Esophagus muscularis mucosa (tissue), 4 donors: Measurements from ENCODE around the gene CCSAP.

Experiments used
- CTCF ChIP-seq, 3 experiments: fragments of 200-600 bp in 2 of 3; fragments of 450-650 bp in 1 of 3; sonication (generic) in 2 of 3; IDR thresholded peaks; one replicate each; pipeline ENCODE4 v1.5.1; 2017 to 2019; ENCODE audit warnings: antibody characterized with exemption in 3 of 3, mild to moderate bottlenecking in 2 of 3, moderate library complexity in 1 of 3
- EP300 ChIP-seq: sonication (generic); formaldehyde crosslinking; IDR thresholded peaks from one replicate; pipeline ENCODE4 v1.6.1; 2017; ENCODE audit warnings: antibody characterized with exemption
- POLR2A ChIP-seq: fragments of 450-650 bp; IDR thresholded peaks from one replicate; pipeline ENCODE4 v1.6.1; 2017; ENCODE audit warnings: antibody characterized with exemption, moderate library complexity, mild to moderate bottlenecking, low read depth
- POLR2AphosphoS5 ChIP-seq, 2 donors: sonication (generic); formaldehyde crosslinking; IDR thresholded peaks; one replicate each; pipeline ENCODE4 v1.6.1; 2017; ENCODE audit warnings: antibody characterized with exemption in 2 of 2

GRCh38 chr1:229368347-229368746, 25.5 kb upstream of the CCSAP start:
- TF ChIP-seq POLR2AphosphoS5 (IDR thresholded peaks at IDR 0.05) = no peak
- TF ChIP-seq CTCF (IDR thresholded peaks at IDR 0.05) = no peak
- no peak for TF ChIP-seq EP300
- no peak for TF ChIP-seq POLR2A
